Inferior parietal cortex (tissue), 1 donor: Measurements from ENCODE around the gene PPIG.
"Not testable (repeated sequence)": the region's sequence is repeated elsewhere in the genome, so short reads cannot be mapped to it uniquely, and the experiment has no call there.

ENCODE experiments used
- DNase-seq: peaks from one replicate; pipeline ENCODE4 v3.0.0-alpha.2; 2016; ENCODE audit errors: extremely low spot score

Gene PPIG

DNA sequence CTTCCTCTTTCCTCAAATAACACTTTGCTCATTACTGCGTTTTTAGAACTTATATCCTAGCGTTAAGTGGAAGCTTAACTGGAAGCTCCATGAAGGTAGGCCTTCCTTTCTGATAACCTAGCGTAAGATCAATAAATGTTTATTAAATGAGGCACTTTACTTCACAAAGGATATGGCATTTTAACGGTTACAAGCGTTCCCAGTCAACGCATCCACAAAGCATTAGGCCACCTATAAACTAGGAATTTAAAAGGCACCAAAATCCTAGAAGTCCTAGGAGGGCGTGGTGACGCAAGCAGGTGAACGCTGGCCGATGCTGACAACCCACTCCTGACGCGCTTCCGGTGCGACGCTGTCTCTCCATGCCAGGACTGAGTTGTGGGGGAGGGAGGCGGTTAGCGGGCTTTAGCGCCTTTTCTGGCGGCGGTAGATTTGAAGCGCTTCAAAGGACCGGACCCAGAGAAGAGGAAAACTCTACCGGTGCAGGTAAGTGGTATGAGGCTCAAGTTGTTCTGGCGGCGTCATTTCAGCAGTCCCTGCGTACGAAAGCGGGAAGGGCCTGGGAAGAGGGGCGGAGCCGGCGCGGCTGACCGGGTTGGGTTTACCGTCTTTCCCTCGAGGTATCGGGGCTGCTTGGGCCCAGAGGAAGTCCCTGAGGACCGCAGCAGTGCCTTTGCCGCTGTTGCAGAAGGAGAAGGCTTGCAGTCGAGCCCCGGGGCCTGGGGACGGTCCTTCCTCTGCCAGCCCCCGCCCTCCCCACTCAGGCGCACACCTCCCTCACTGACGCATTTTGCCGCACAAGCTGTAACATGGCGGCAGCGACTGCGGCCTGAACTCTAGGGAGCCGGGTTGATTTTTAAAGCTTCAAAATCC, at the start of gene PPIG:
Gene PPIG, plus strand, starts transcription at position 347 of the 873 bp plus-strand sequence. CDS start 19,691 bp downstream, outside the sequence.
- peak; percentile 97 for DNase-seq

DNA sequence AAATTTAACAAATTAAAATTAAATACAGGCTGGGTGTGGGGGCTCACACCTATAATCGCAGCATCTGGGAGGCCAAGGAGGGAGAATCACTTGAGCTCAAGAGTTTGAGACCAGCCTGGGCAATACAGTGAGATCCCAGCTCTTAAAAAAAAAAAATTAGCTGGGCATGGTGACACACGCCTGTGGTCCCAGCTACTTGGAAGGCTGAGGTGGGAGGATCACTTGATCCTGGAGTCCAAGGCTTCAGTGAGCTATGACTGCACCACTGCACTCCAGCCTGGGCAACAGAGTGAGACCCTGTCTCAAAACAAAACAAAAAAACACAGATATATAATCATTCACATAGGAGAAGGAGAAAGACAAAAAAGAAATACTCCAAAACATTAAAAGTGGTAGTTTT, 44.7 kb upstream of the PPIG start:
- DNase-seq: not testable (repeated sequence)

DNA sequence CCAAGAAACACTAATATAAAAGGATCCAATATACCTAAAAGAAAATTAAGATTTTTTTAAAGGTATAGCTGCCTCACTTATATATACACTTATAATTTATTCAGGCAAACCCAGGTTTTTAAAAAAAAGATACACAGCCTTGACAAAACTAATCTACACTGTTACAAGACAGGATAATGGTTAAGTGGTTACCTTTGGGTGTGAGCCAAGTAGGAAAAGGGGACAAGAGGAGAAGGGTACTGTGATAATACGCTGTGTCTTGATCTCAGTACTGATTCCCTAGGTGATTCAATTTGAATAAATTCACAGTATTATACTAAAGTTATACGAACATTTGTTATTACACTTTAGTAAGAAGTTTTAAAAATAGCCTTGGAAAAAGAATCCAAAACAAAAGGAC, 44.0 kb upstream of the PPIG start:
- no peak for DNase-seq

DNA sequence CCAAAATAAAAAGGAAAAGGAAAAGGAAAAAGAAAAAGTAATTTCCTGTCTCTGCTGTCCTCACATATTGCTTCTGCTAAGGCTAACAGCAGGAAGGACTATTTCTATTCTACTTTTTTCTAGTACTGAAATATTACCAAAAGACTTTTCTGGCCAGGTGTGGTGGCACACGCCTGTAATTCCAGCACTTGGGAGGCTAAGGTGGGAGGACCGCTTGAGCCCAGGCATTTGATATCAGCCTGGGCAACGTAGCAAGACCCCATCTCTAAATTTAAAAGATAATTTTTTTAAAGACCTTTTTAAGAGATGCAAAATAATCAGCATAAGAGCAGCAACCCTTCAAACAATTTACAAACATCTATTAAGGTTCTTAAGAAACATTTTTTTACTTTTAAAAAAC, 41.7 kb upstream of the PPIG start:
- DNase-seq: no peak

DNA sequence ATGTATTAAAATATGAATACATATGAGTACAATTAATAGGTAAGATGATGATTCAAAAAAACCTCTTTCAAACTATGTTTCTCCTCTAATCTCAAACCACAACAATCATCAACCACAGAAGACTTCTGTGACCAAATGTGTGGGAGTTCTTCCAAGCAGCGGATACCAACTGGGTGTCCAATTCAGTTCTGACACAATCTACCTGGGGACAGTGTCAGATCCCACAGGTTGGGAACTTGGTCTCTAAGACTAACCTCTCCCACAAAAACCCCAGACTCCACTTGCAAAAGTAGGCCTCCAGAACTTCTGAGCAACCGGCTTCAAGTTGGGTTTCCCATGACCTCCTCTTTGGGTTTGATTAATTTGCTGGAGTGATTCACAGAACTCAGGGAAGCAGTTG, 37.4 kb upstream of the PPIG start:
- DNase-seq: no peak

DNA sequence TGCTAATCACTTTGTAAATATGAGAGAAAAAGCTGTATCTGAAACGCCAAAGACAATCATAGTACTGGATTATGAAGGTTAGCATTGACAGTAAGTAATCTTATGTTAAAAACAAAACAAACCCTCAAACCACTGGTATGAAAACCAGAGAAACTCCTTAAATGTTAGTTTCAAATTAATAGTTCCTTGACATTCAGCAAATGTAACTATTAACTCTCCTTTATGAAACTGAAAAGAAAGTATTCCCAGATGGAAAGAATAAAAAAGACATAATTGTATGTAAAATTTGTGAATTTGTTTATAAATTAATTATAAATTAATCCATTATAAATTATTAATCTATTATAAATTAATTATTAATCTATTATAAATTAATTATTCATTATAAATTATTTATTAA, 22.8 kb upstream of the PPIG start:
- DNase-seq: no peak

DNA sequence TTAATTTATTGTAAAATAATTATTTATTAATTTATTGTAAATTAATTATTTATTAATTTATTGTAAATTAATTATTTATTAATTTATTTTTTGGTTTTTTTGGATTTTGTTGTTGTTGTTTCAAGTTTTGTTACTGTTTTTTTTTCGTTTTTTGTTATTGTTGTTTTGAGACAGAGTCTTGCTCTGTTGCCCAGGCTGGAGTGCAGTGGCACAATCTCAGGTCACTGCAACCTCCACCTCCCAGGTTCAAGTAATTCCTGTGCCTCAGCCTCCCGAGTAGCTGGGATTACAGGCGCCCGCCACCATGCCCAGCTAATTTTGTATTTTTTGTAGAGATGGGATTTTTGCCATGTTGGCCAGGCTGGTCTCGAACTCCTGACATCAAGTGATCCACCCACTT, 22.1 kb upstream of the PPIG start:
- not testable (repeated sequence) for DNase-seq

DNA sequence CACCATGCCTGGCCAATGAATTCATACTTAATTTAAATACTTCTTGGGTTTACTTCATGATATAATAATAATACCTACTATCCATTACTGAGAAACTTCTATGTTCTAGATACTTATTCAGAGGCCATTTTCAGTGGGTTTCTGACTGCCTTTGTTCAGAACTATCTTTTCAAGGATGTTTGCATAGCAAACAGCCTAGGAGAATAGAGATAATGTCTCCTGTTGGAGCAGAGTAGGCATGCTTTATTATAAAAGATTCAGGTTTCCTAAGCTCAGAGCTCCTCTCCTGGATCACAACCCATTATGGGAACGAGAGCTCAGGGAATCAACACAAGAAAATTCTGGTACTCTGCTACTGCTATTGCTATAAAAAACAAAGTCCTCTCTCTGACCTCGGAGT, 21.6 kb upstream of the PPIG start:
- DNase-seq: no peak

DNA sequence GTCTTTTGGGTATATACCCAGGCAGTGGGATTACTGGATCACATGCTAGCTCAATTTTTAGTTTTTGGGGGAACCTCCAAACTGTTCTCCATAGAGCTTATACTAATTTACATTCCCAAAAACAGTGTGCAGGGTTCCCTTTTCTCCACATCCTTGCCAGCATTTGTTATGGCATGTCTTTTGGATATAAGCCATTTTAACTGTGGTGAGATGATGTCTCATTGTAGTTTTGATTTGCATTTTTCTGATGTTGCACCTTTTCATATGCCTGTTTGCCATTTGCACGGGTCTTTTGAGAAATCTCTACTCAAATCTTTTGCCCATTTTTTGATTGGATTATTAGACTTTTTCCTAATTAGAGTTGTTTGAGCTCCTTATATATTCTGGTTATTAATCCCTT, 18.5 kb upstream of the PPIG start:
- no peak for DNase-seq

DNA sequence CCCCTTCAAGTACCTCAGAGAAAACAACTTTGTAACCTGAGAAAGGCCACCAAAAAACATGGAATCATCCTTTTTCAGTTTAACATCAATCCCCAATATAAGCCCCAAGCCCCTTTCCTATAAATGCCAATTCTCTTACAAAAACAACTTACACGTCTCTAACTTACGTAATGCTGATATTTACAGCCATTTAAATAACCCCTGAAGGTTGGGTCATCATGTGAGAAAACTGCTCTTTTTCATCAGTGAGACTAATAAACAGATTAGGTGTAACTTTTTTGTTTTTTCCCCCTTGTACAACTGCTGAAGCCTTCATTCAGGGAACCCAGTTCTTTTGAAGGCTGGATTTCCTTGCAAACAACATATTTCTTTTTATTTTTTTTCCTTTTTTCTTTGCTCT, 14.2 kb upstream of the PPIG start:
- no peak for DNase-seq

DNA sequence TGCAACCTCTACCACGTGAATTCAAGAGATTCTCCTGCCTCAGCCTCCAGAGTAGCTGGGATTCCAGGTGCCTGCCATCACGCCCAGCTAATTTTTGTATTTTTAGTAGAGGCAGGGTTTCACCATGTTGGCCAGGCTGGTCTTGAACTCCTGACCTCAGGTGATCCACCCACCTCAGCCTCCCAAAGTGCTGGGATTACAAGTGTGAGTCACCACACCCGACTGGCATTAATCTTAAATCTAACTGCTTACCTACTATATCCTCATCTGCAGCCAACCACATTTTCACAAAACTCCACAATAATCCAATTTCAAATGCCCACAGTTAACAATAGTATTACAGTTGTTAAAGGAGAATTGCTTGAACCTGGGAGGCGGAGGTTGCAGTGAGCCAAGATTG, 13.4 kb upstream of the PPIG start:
- not testable (repeated sequence) for DNase-seq

DNA sequence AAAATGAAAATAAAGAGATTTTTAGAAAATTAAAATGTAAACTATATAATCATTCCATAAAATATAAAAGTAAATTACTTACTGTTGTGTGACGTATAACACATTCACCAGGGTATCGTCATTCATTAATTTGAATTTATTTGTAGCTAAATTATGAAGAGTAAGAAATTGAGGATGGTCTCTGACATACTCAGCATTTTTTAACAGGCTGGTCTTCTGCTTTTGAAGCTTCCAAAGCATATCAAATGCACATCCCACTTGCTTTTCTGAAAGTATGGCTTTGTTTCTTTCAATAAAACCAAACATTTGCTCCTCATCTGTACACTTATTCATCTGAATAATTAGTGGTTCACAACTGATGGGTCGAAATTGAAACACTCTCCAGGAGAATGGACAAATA, 12.6 kb upstream of the PPIG start:
- DNase-seq: no peak

DNA sequence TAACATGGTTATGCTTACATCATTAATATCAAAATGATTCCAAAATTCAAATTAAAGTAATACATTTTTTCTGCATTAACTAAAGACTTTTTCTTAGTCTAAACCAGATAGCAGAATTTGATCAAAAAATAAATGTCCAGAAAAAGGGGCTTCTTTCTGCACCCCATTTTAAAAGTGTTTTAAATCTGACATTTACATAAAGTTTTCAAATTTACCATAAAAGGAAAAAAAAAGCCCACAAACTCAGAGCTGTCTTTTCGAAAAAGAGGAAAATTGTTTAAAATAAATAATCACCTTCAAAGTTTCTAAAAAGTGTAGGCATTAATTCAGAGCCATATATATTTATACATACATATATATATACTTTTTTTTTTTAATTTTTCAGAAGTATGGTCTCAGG, 12.0 kb upstream of the PPIG start:
- DNase-seq: no peak

DNA sequence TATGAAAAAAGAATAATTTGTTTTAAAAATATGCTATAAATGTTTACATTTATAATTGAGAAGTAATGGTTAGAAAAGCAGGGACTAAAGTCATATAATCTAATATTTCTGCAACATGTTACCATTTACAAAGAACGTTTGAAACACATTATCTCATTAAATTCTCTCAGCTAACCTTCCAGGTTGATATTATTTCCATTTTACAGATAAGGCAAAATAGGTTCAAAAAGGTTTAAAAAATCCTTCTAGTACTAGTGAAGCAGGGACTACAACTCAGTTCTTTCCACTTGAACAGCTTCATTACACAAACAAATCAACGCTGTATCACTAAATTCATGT, 11.4 kb upstream of the PPIG start:
- no peak for DNase-seq

DNA sequence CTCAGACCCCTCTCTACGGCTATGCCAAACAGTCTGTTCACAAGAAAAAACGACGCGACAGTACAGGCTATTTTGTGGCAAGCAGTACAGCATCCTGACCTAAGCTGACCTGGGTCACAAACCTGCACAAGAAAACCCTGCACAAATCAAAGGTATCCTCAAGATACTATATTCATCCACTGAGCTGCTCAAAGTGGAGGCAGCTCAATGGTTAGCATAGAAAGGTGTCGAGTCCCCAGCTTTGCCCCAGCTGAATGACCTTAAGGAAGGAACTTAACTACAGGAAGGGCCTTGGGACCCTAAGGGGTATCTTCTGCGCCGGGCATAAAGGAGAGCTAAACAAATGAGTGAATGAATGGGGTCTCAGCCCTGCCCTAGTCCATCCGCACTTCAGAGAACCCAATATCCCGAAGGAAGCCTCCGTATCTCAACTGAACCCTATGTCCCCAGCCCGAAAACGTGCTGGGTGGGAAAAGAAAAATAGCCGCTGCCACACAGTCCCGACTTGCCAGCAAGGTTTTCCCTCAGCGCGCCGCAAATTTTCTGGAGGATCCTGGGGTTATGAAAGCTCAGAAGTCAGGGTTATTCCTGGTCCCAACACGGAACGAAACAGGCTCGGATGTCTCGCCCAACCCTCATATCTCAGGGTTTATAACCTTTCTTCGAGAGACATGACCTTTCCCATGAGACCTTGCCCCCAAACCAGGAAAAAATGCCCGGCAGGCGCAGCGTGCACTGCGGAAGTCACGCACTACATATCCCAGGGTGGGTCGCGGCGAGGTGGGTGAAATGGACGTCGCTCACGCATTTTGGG, 10.8 kb upstream of the PPIG start, which contains the start of gene FASTKD1:
Gene FASTKD1, minus strand, starts transcription at position 706 of the 814 bp plus-strand sequence. CDS start 1,836 bp downstream, outside the sequence.
- DNase-seq: peak; percentile 97

DNA sequence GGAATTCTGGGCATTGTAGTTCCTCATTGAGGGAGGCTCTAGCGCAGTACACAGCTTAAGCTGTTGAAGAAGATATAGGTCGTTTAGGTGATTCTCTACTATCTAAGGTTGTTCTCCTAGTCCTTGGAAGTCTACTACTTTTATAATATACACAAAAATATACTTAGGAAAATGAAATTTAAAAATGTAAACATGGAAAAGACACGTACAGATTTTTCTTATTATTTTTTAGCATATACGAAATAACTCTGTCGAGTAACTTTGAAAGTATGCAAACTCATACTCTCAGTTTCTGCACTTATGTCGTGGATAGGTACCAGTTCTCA, 10.2 kb upstream of the PPIG start:
- no peak for DNase-seq

DNA sequence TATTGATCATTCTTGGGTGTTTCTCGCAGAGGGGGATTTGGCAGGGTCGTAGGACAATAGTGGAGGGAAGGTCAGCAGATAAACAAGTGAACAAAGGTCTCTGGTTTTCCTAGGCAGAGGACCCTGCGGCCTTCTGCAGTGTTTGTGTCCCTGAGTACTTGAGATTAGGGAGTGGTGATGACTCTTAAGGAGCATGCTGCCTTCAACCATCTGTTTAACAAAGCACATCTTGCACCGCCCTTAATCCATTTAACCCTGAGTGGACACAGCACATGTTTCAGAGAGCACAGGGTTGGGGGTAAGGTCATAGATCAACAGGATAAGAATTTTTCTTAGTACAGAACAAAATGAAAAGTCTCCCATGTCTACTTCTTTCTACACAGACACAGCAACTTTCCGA, 9.6 kb upstream of the PPIG start:
- DNase-seq: not testable (repeated sequence)

DNA sequence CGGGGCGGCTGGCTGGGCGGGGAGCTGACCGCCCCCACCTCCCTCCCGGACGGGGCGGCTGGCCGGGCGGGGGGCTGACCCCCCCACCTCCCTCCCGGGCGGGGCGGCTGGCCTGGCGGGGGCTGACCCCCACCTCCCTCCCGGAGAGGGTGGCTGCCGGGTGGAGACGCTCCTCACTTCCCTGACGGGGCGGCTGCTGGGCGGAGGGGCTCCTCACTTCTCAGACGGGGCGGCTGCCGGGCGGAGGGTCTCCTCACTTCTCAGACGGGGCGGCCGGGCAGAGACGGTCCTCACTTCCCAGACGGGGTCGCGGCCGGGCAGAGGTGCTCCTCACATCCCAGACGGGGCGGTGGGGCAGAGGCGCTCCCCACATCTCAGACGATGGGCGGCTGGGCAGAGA, 8.9 kb upstream of the PPIG start:
- not testable (repeated sequence) for DNase-seq

DNA sequence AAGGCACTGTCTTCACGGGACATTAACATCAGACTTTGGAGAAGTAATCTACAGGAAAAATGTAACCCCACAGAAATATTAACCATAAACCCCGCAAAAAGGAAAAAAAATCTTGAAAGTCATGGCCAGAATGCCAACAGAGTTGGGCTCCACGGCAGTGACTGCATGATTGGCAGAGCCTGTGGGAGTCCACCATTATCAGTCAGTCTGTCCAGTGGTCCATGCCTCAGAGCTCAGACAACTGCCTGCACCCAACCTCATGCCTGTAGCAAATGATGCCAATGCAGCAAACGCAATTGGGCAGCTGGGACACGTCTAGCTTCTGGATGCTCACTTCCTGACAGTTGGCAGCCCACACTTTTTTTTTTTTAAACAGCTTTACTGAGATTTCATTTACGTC, 5.1 kb upstream of the PPIG start:
- no peak for DNase-seq

DNA sequence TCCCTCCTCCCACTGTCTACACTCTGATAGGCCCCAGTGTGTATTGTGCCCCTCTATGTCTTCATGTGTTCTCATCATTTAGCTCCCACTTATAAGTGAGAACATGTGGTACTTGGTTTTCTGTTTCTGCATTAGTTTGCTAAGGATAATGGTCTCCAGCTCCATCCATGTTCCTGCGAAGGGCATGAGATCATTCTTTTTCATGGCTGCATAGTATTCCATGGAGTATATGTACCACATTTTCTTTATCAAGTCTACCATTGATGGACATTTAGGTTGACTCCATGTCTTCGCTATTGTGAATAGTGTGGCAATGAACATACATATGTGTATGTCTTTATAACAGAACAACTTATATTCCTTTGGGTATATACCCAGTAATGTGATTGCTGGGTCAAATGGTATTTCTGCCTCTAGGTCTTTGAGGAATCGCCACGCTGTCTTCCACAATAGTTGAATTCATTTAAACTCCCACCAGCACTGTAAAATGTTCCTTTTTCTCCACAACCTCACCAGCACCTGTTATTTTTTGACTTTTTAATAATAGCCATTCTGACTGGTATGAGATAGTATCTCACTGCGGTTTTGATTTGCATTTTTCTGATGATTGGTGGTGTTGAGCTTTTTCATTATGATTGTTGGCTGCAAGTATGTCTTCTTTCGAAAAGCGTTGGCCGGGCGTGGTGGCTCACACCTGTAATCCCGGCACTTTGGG, 1.4 kb upstream of the PPIG start:
- DNase-seq: not testable (repeated sequence)

DNA sequence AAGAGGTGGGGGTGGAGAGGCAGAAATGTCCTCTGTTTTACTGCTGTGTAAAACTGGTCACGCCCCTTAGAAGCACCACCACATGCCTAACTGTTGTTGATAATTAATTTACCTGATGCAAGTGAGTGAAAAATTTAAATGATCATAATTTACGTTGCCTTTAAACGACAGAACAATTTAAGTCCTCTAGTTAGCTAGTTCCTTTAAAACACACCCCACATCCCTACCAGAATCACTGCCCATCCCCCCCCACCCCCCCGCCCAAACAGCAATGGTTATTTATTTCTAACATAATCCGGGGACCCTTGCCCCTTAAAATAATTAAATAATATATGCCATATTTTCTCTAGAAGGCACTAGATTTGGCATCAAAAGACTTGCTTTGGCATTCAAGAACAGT, 633 bp upstream of the PPIG start:
- no peak for DNase-seq

DNA sequence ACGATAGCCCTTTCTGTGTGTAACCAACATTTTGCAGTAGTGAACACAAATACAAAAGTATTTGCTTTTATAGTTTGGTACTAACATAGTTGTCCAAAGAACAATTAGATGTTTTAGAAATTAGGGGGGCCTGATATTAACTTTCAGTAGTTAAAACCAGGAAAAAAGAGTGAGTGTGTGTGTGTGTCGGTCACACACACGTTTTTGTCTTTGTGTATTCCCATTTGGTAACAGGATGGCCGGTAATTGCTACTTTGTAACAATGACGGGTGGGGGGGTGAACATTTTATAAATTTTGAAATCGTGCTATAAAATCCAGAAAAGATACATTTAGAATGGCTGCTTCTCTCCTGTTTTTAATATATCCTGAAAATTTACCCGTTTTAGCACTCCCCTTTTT, 1.5 kb downstream of the PPIG start:
- DNase-seq: no peak
